ENCODE results near the gene GDF15. TPM values are rescaled to one million over a fixed set of nuclear protein-coding genes. Genes with fewer than 3 reads are reported as not detected.

Gene GDF15
- total and polyA plus RNA-seq, 5 donors from 2014 or later: not detected

GRCh38 chr19:18364826-18365528 lies 21.0 kb upstream of the GDF15 start:
- no peaks in the 10 kb centered on the region for H3K9me3 ChIP-seq (ENCODE audit: control insufficient read depth in 2 of 2, low read length in 2 of 2)
- no peak overlapping the region for H3K27ac ChIP-seq (ENCODE audit: insufficient read depth, low read length, poor library complexity, severe bottlenecking)
- Mint-ChIP-seq H3K27ac (peak overlapping the region in 1 of 3 donors; percentile 20), H3K36me3 (peaks cover 22% of the 10 kb centered on the region), H3K27me3 (no peaks in the 10 kb centered on the region), H3K9me3 (no peaks in the 10 kb centered on the region), H3K4me3 (no peak overlapping the region), H3K4me1 (no peaks in the 10 kb centered on the region)
- H3K4me1 ChIP-seq (ENCODE audit: control insufficient read depth, insufficient read depth, low read length, poor library complexity, severe bottlenecking): no peaks in the 10 kb centered on the region
- no peaks in the 10 kb centered on the region for H3K27me3 ChIP-seq (ENCODE audit: control insufficient read depth, insufficient read depth, low read length)
- no peak for ATAC-seq (ENCODE audit: low read depth in 2 of 2)
- DNase-seq: no peak
- H3K4me3 ChIP-seq (ENCODE audit: low read depth, low read length): no peak overlapping the region
- H3K36me3 ChIP-seq (ENCODE audit: control insufficient read depth, insufficient read depth, low read length): peaks cover 24% of the 10 kb centered on the region

- H3K27me3 Mint-ChIP-seq: no peaks in the 10 kb centered on the region
- DNase-seq (no peak), ATAC-seq (ENCODE audit: low read depth in 2 of 2) (no peak)
- no peak overlapping the region for H3K27ac Mint-ChIP-seq
- H3K9me3 ChIP-seq (ENCODE audit: control insufficient read depth in 2 of 2, low read length in 2 of 2): no peaks in the 10 kb centered on the region
- H3K36me3 ChIP-seq (ENCODE audit: control insufficient read depth, insufficient read depth, low read length): peaks cover 24% of the 10 kb centered on the region
- H3K27ac ChIP-seq (ENCODE audit: insufficient read depth, low read length, poor library complexity, severe bottlenecking): no peak overlapping the region
- no peak overlapping the region for H3K4me3 Mint-ChIP-seq
- H3K27me3 ChIP-seq (ENCODE audit: control insufficient read depth, insufficient read depth, low read length): no peaks in the 10 kb centered on the region
- H3K4me1 Mint-ChIP-seq: no peaks in the 10 kb centered on the region
- no peaks in the 10 kb centered on the region for H3K4me1 ChIP-seq (ENCODE audit: control insufficient read depth, insufficient read depth, low read length, poor library complexity, severe bottlenecking)
- H3K36me3 Mint-ChIP-seq: peaks cover 22% of the 10 kb centered on the region
- H3K4me3 ChIP-seq (ENCODE audit: low read depth, low read length): no peak overlapping the region
- no peaks in the 10 kb centered on the region for H3K9me3 Mint-ChIP-seq
Measured at GRCh38 chr19:18366021-18366435, 19.9 kb upstream of the GDF15 start.

DNA sequence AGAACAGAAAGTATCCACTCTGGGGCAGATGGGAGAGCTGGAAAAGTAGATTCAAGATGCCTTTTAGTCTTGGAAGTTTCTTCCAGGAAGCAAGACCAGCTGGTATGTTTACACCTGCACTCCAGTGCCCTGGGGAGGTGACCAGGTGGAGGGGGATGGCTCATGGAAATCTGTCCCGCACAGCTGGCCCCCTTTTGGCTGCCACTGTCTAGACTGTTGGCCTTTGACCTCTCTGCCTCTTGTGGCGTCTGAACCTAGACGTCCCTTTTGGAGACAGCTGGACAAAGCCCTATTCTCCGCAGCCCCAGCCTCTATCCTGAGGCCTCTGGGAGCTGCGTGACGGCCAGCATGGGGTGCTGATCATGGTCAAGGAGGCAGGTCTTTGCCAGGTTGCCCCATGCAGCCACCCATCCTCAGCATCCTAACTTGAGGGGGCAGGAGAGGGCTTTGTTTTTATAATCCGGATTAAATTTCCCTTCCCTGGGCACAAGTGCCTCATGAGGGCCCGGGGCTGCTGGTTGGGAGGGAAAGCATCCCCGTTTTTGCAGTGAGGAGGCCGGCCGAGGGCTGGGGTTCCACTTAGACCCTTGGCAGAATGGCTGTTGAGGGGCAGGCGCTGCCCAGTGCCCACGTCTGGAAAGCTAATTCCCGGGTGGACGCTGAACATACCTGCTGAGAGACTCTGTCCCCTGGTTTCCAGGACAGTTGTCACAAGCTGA lies 17.3 kb upstream of the GDF15 start:
- Mint-ChIP-seq H3K9me3 (peaks cover 0 to 2% (median 0%) of the 10 kb centered on the region in 7 donors), H3K36me3 (peaks cover 12% of the 10 kb centered on the region), H3K27ac (no peak overlapping the region), H3K4me3 (no peak overlapping the region), H3K4me1 (peaks cover under 1 to 3% (median 2%) of the 10 kb centered on the region in 4 donors), H3K27me3 (no peaks in the 10 kb centered on the region)
- H3K4me1 ChIP-seq (ENCODE audit: control insufficient read depth, insufficient read depth, low read length, poor library complexity, severe bottlenecking): peaks cover 3% of the 10 kb centered on the region
- no peaks in the 10 kb centered on the region for H3K27me3 ChIP-seq (ENCODE audit: control insufficient read depth, insufficient read depth, low read length)
- ATAC-seq (ENCODE audit: low read depth in 2 of 2) (no peak), DNase-seq (no peak)
- no peak overlapping the region for H3K4me3 ChIP-seq (ENCODE audit: low read depth, low read length)
- H3K27ac ChIP-seq (ENCODE audit: insufficient read depth, low read length, poor library complexity, severe bottlenecking): no peak overlapping the region
- H3K36me3 ChIP-seq (ENCODE audit: control insufficient read depth, insufficient read depth, low read length): peaks cover 16% of the 10 kb centered on the region
- H3K9me3 ChIP-seq (ENCODE audit: control insufficient read depth in 2 of 2, low read length in 2 of 2): no peaks in the 10 kb centered on the region

- Histone ChIP-seq H3K4me1 (ENCODE audit: control insufficient read depth, insufficient read depth, low read length, poor library complexity, severe bottlenecking) (peaks cover 12% of the 10 kb centered on the region), H3K27me3 (ENCODE audit: control insufficient read depth, insufficient read depth, low read length) (no peaks in the 10 kb centered on the region), H3K9me3 (ENCODE audit: control insufficient read depth in 2 of 2, low read length in 2 of 2) (no peaks in the 10 kb centered on the region), H3K36me3 (ENCODE audit: control insufficient read depth, insufficient read depth, low read length) (no peaks in the 10 kb centered on the region), H3K4me3 (ENCODE audit: low read depth, low read length) (no peak overlapping the region), H3K27ac (ENCODE audit: insufficient read depth, low read length, poor library complexity, severe bottlenecking) (no peak overlapping the region)
- H3K4me3 Mint-ChIP-seq: peak overlapping the region in 1 of 4 donors; percentile 16
- DNase-seq: no peak
- H3K9me3 Mint-ChIP-seq: peaks cover 0 to 2% (median 0%) of the 10 kb centered on the region in 7 donors
- H3K27me3 Mint-ChIP-seq: no peaks in the 10 kb centered on the region
- no peak overlapping the region for H3K27ac Mint-ChIP-seq
- peaks cover 5 to 10% (median 8%) of the 10 kb centered on the region in 4 donors for H3K4me1 Mint-ChIP-seq
- H3K36me3 Mint-ChIP-seq: no peaks in the 10 kb centered on the region
- ATAC-seq (ENCODE audit: low read depth in 2 of 2): no peak
Measured at GRCh38 chr19:18373407-18373891, 12.5 kb upstream of the GDF15 start.

DNA sequence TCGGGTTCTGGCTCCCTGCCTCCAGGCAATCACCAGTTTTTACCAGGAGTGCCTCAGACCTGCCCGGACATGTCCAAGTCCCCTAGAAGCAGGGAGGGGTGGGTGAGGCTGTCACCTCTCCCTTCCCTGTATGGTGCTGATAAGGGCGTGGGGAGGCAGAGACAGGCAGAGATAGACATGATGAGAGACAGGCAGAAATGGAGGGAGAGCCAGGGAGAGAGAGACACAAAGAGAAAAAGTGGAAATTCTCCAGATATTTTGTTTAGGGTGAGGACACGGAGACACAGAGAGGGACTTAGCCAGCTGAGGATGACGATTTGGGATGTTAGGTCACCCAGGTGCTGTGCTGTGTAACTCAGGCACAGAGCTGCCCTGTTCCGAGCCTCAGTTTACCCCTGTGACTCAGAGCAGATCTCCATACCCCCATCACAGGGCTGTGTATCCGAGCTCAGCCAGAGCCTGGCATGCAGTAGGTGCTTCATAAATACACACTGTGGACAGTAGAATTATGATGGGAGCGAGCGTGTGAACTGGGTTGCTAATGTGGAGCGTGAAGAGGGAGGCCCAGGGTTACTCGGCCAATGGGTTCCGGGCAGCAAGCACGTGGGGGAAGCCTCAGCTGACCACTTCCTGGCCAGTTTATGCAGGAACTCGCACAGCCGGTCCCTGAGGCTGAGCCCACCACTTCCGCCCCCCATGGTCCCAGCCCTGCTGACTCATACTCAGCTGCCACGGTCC lies 11.9 kb upstream of the GDF15 start:
- Mint-ChIP-seq H3K36me3 (no peaks in the 10 kb centered on the region), H3K9me3 (peaks cover 0 to 2% (median 0%) of the 10 kb centered on the region in 7 donors), H3K27ac (peak overlapping the region in 1 of 3 donors; percentile 20), H3K27me3 (no peaks in the 10 kb centered on the region), H3K4me3 (peak overlapping the region in 1 of 4 donors; percentile 41), H3K4me1 (peaks cover 5 to 10% (median 8%) of the 10 kb centered on the region in 4 donors)
- ATAC-seq (ENCODE audit: low read depth in 2 of 2) (peak; percentile 70 to 73), DNase-seq (peak; percentile 7 to 83 (median 11))
- Histone ChIP-seq H3K4me1 (ENCODE audit: control insufficient read depth, insufficient read depth, low read length, poor library complexity, severe bottlenecking) (peaks cover 12% of the 10 kb centered on the region), H3K9me3 (ENCODE audit: control insufficient read depth in 2 of 2, low read length in 2 of 2) (no peaks in the 10 kb centered on the region), H3K36me3 (ENCODE audit: control insufficient read depth, insufficient read depth, low read length) (no peaks in the 10 kb centered on the region), H3K27ac (ENCODE audit: insufficient read depth, low read length, poor library complexity, severe bottlenecking) (no peak overlapping the region), H3K27me3 (ENCODE audit: control insufficient read depth, insufficient read depth, low read length) (no peaks in the 10 kb centered on the region), H3K4me3 (ENCODE audit: low read depth, low read length) (no peak overlapping the region)

DNA sequence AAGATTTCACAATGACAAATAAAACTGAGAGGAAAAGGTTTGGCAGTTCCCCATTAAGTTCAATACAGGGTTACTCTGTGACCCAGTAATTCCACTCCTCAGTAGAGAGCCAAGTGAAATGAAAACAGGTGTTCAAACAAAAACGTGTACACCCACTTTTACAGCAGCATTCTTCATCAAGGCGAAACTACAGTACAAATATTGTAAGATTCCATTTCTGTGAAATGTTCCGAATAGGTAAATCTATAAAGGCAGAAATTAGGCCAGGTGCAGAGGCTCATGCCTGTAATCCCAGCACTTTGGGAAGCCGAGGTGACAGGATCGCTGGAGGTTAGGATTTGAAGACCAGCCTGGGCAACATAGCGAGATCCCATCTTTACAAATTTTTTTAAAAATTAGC lies 8.9 kb upstream of the GDF15 start:
- Mint-ChIP-seq H3K4me3 (no peak overlapping the region), H3K4me1 (peaks cover 5 to 10% (median 8%) of the 10 kb centered on the region in 4 donors), H3K27me3 (peaks cover 8% of the 10 kb centered on the region), H3K27ac (no peak overlapping the region), H3K9me3 (peaks cover 0 to 2% (median 0%) of the 10 kb centered on the region in 7 donors), H3K36me3 (no peaks in the 10 kb centered on the region)
- Histone ChIP-seq H3K36me3 (ENCODE audit: control insufficient read depth, insufficient read depth, low read length) (no peaks in the 10 kb centered on the region), H3K4me1 (ENCODE audit: control insufficient read depth, insufficient read depth, low read length, poor library complexity, severe bottlenecking) (peaks cover 12% of the 10 kb centered on the region), H3K27me3 (ENCODE audit: control insufficient read depth, insufficient read depth, low read length) (no peaks in the 10 kb centered on the region), H3K4me3 (ENCODE audit: low read depth, low read length) (no peak overlapping the region), H3K27ac (ENCODE audit: insufficient read depth, low read length, poor library complexity, severe bottlenecking) (no peak overlapping the region), H3K9me3 (ENCODE audit: control insufficient read depth in 2 of 2, low read length in 2 of 2) (no peaks in the 10 kb centered on the region)
- DNase-seq: no peak
- no peak for ATAC-seq (ENCODE audit: low read depth in 2 of 2)

DNA sequence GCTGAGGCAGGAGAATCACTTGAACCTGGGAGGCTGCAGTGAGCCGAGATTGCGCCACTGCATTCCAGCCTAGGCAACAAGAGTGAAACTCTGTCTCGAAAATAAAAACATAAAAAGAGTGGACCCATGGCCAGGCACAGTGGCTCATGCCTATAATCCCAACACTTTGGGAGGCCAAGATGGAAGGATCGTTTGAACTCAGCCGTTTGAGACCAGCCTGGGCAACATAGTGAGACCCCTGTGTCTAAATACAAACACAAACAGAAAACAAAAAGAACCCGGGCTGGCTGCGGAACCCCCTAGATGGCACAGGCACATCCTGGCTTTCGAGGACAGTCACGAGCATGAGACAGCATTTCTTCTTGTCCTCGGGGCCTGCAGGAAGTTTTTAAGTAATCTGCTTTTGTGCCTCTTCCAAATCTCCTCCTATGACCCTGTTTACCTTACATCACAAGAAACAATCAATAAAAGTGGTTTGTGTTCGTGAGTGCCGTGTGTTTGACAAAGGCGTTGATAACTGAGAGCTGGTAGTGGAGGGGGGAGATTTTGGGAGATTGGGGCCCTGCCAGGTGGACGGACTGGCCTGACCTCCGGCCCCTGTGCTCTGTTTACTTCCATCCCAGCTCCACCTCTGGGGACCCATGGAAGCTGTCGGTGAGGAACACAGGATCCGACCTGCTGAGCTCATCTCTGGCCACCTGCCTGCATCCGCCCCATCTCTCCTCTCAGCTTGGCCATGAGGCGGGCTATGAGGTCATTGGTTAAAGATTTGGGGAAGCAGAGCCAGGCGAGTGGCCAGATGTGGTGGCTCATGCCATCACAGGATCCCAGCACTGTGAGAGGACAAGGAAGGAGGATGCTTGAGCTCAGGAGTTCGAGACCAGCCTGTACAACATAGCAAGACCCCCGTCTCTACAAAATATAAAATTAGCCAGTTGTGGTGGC lies 5.9 kb upstream of the GDF15 start:
- no peak overlapping the region for H3K27ac Mint-ChIP-seq
- H3K36me3 Mint-ChIP-seq: no peaks in the 10 kb centered on the region
- no peak for ATAC-seq (ENCODE audit: low read depth in 2 of 2)
- Histone ChIP-seq H3K4me3 (ENCODE audit: low read depth, low read length) (no peak overlapping the region), H3K27ac (ENCODE audit: insufficient read depth, low read length, poor library complexity, severe bottlenecking) (no peak overlapping the region), H3K27me3 (ENCODE audit: control insufficient read depth, insufficient read depth, low read length) (no peaks in the 10 kb centered on the region), H3K4me1 (ENCODE audit: control insufficient read depth, insufficient read depth, low read length, poor library complexity, severe bottlenecking) (no peaks in the 10 kb centered on the region), H3K36me3 (ENCODE audit: control insufficient read depth, insufficient read depth, low read length) (no peaks in the 10 kb centered on the region), H3K9me3 (ENCODE audit: control insufficient read depth in 2 of 2, low read length in 2 of 2) (no peaks in the 10 kb centered on the region)
- no peak for DNase-seq
- H3K9me3 Mint-ChIP-seq: no peaks in the 10 kb centered on the region
- no peak overlapping the region for H3K4me3 Mint-ChIP-seq
- H3K4me1 Mint-ChIP-seq: no peaks in the 10 kb centered on the region
- H3K27me3 Mint-ChIP-seq: peaks cover 21% of the 10 kb centered on the region
